Activated naive CD4-positive, alpha-beta T cell treated with anti-CD3 and anti-CD28 coated beads, Interleukin-2, amount 50 U/mL, for 24 hours (primary cell): Measurements from ENCODE around the gene FCGR1A.
"Not testable (repeated sequence)": the region's sequence is repeated elsewhere in the genome, so short reads cannot be mapped to it uniquely, and the experiment has no call there.

Experiments
- H3K27ac Mint-ChIP-seq: one replicate; pipeline ENCODE4 v1.8.0; 2021; ENCODE audit warnings: mild to moderate bottlenecking, mixed read lengths
- H3K27me3 Mint-ChIP-seq: one replicate; pipeline ENCODE4 v1.8.0; 2021; ENCODE audit warnings: mixed read lengths
- H3K36me3 Mint-ChIP-seq: one replicate; pipeline ENCODE4 v1.8.0; 2021; ENCODE audit warnings: mixed read lengths
- H3K4me1 Mint-ChIP-seq: one replicate; pipeline ENCODE4 v1.8.0; 2021; ENCODE audit warnings: mixed read lengths
- H3K4me3 Mint-ChIP-seq: one replicate; pipeline ENCODE4 v1.8.0; 2021; ENCODE audit warnings: mild to moderate bottlenecking, mixed read lengths
- H3K9me3 Mint-ChIP-seq: one replicate; pipeline ENCODE4 v1.8.0; 2021; ENCODE audit warnings: mixed read lengths

Gene FCGR1A

DNA sequence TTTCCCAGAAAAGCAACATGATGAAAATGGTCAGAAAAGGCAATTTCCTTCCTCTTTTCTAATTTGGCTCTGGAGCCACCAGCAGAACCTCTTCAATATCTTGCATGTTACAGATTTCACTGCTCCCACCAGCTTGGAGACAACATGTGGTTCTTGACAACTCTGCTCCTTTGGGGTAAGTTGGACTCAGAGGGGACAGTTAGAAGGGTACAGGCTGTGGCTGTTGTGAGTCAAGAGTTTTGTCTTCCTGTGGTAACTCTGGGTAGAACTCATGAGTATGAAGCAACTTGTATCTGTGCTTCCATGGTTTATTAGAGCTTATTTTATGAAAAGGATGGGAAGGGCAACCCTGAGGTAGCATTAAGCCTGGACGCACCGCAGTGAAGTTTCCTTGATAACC lies at the start of gene FCGR1A:
FCGR1A (plus strand) TSS at position 95 of the 400 bp plus-strand sequence; CDS start at position 145, 50 bp downstream.
- H3K4me3 Mint-ChIP-seq, H3K9me3 Mint-ChIP-seq, H3K4me1 Mint-ChIP-seq, H3K36me3 Mint-ChIP-seq, H3K27ac Mint-ChIP-seq, H3K27me3 Mint-ChIP-seq: not testable (repeated sequence)

GRCh38 chr1:149732781-149733180 lies 49.7 kb upstream of the FCGR1A start:
- not testable (repeated sequence) for H3K4me3 Mint-ChIP-seq, H3K4me1 Mint-ChIP-seq, H3K27ac Mint-ChIP-seq, H3K36me3 Mint-ChIP-seq, H3K27me3 Mint-ChIP-seq, H3K9me3 Mint-ChIP-seq

GRCh38 chr1:149734692-149735091 lies 47.8 kb upstream of the FCGR1A start:
- H3K27me3 Mint-ChIP-seq, H3K36me3 Mint-ChIP-seq, H3K27ac Mint-ChIP-seq, H3K4me1 Mint-ChIP-seq, H3K4me3 Mint-ChIP-seq, H3K9me3 Mint-ChIP-seq: not testable (repeated sequence)

GRCh38 chr1:149740148-149740581 lies 42.3 kb upstream of the FCGR1A start:
- not testable (repeated sequence) for H3K9me3 Mint-ChIP-seq, H3K4me1 Mint-ChIP-seq, H3K36me3 Mint-ChIP-seq, H3K27me3 Mint-ChIP-seq
- Mint-ChIP-seq H3K27ac (peak overlapping the region; percentile 72), H3K4me3 (peak overlapping the region; percentile 49)

DNA sequence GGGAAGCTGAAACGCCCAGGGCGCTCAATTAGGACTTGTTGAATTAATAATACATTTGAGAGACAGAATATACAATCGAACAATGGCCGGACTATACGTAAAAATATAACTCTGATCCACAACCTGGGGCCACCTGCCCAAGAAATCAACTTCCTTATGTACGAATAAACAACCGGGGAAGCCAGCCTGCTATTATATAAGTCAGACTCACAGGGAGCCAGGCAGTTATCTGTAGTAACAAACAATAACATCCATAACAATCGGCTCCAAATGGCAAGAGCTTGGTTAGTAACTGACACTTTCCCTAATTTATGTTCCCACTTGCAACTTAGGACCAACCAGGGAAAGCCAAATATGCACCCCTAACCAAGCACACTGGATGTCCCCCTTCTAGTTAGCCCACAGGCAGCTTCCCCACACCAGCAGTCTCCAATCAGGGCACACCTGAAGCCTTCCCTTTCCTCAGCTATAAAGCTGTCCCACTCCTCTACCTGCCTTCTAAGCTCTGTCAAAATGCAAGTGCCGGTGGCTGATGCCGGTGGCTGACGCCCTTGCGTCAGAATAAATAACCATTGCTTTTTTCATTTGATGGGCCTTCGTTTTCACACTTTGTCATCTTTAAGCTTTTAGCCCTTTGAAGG lies 41.8 kb upstream of the FCGR1A start:
- H3K27ac Mint-ChIP-seq, H3K36me3 Mint-ChIP-seq, H3K4me1 Mint-ChIP-seq, H3K27me3 Mint-ChIP-seq, H3K9me3 Mint-ChIP-seq: not testable (repeated sequence)
- H3K4me3 Mint-ChIP-seq, result peak overlapping the region; percentile 49

- H3K4me3 Mint-ChIP-seq, H3K4me1 Mint-ChIP-seq, H3K27me3 Mint-ChIP-seq, H3K27ac Mint-ChIP-seq, H3K36me3 Mint-ChIP-seq, H3K9me3 Mint-ChIP-seq: not testable (repeated sequence)
Measured at GRCh38 chr1:149741914-149742313, 40.6 kb upstream of the FCGR1A start.

GRCh38 chr1:149746463-149747356 lies 35.8 kb upstream of the FCGR1A start:
- H3K27me3 Mint-ChIP-seq, H3K4me3 Mint-ChIP-seq, H3K9me3 Mint-ChIP-seq, H3K36me3 Mint-ChIP-seq, H3K4me1 Mint-ChIP-seq, H3K27ac Mint-ChIP-seq: not testable (repeated sequence)

GRCh38 chr1:149747359-149748143 lies 34.9 kb upstream of the FCGR1A start:
- not testable (repeated sequence) for H3K4me1 Mint-ChIP-seq, H3K36me3 Mint-ChIP-seq, H3K27me3 Mint-ChIP-seq, H3K9me3 Mint-ChIP-seq, H3K27ac Mint-ChIP-seq
- H3K4me3 Mint-ChIP-seq, result peak overlapping the region; percentile 79

DNA sequence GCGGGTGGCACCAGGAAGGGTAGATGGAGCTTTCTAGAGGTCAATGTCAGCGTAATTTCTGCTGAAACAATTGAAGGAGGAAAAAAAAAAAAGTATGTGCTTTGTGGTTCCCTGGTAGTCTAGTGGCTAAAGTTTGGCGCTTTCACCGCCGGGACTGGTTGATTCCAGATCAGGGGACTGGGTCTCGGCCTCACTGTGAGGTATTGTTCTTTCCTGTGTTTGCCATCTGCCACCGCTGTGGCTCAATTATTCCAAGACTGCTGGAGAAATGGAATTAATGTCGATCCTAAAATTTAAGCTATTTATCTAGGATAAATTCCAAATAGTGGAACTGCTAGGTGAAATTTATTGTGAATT lies 34.4 kb upstream of the FCGR1A start:
- H3K4me1 Mint-ChIP-seq, H3K27me3 Mint-ChIP-seq, H3K9me3 Mint-ChIP-seq, H3K36me3 Mint-ChIP-seq, H3K27ac Mint-ChIP-seq: not testable (repeated sequence)
- peak overlapping the region; percentile 79 for H3K4me3 Mint-ChIP-seq

- H3K27ac Mint-ChIP-seq, H3K27me3 Mint-ChIP-seq, H3K9me3 Mint-ChIP-seq, H3K36me3 Mint-ChIP-seq, H3K4me1 Mint-ChIP-seq, H3K4me3 Mint-ChIP-seq: not testable (repeated sequence)
Measured at GRCh38 chr1:149750562-149750961, 31.9 kb upstream of the FCGR1A start.

- not testable (repeated sequence) for H3K27ac Mint-ChIP-seq, H3K27me3 Mint-ChIP-seq, H3K4me1 Mint-ChIP-seq, H3K4me3 Mint-ChIP-seq, H3K9me3 Mint-ChIP-seq, H3K36me3 Mint-ChIP-seq
Measured at GRCh38 chr1:149752186-149752585, 30.3 kb upstream of the FCGR1A start.

GRCh38 chr1:149753466-149753865 lies 29.0 kb upstream of the FCGR1A start:
- not testable (repeated sequence) for H3K27ac Mint-ChIP-seq, H3K36me3 Mint-ChIP-seq, H3K9me3 Mint-ChIP-seq, H3K4me1 Mint-ChIP-seq, H3K27me3 Mint-ChIP-seq, H3K4me3 Mint-ChIP-seq

GRCh38 chr1:149755294-149755693 lies 27.2 kb upstream of the FCGR1A start:
- H3K4me1 Mint-ChIP-seq, H3K27ac Mint-ChIP-seq, H3K9me3 Mint-ChIP-seq, H3K36me3 Mint-ChIP-seq, H3K27me3 Mint-ChIP-seq, H3K4me3 Mint-ChIP-seq: not testable (repeated sequence)

GRCh38 chr1:149762294-149762693 lies 20.2 kb upstream of the FCGR1A start:
- not testable (repeated sequence) for H3K27ac Mint-ChIP-seq, H3K4me3 Mint-ChIP-seq, H3K36me3 Mint-ChIP-seq, H3K27me3 Mint-ChIP-seq, H3K9me3 Mint-ChIP-seq, H3K4me1 Mint-ChIP-seq

DNA sequence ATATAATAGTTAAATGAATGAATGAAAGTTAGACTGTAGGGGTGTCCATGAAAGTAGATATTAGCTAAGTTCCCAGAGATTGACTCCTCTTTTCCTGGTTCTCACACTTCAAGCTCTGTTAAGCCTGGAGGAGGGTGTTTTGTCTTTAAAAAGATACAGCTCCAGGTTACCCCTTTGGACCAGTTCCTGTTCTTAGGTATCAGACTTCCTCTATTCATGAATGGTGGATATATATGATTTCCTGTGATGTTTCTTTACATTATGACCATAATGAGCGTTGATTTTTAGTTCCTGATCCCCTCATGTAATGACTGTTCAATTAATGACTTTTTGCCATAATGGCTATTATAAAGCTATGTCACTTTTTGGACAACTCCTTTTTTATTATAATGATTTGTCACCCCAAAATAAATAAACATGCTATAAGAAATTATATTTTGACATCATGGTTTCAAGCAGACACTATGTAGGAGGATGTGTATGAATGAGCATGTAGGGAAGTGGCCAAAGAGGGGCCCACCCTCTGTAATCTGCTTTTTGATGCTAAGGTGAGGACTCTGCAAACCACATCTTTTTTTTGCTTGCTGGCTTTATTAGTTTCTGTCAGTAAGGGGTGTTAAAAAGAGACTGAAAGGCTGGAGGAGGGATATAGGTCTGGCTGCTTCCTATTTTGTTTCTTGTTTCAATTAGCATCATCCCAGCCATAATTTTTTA lies 18.2 kb upstream of the FCGR1A start:
- not testable (repeated sequence) for H3K4me3 Mint-ChIP-seq, H3K27ac Mint-ChIP-seq, H3K4me1 Mint-ChIP-seq, H3K9me3 Mint-ChIP-seq, H3K27me3 Mint-ChIP-seq, H3K36me3 Mint-ChIP-seq

- not testable (repeated sequence) for H3K4me1 Mint-ChIP-seq, H3K36me3 Mint-ChIP-seq, H3K4me3 Mint-ChIP-seq, H3K9me3 Mint-ChIP-seq, H3K27me3 Mint-ChIP-seq, H3K27ac Mint-ChIP-seq
Measured at GRCh38 chr1:149766241-149766640, 16.3 kb upstream of the FCGR1A start.
